HK-2 (cell line): ENCODE measurements around the gene GMNN.

Experiments
- DNase-seq: peaks from one replicate; pipeline ENCODE4 v3.0.0-alpha.2; 2018; ENCODE audit not compliant: unreplicated experiment

Gene GMNN

GRCh38 chr6:24802271-24803059 is 27.7 kb downstream of the GMNN start:
- no peak for DNase-seq

- DNase-seq = no peak
Observed at GRCh38 chr6:24807584-24807983, 32.8 kb downstream of the GMNN start.

DNA sequence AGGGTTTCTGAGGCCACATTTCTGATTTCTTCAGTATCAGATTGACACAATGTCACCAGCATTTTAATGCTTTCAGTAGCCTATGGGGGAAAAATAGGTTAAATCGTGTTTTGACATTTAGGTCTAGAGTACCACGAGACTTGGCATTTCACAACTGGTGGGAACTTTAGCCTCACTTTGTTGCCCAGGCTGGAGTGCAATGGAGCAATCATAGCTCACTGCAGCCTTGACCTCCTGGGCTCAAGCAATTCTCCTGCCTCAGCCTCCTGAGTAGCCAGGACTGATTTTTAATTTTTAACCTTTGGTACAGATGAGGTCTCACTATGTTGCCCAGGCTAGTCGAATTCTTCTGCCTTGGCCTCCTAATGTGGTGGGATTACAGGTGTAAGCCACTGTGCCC is 35.0 kb downstream of the GMNN start:
- DNase-seq = no peak

- DNase-seq = no peak
Observed at GRCh38 chr6:24818346-24818745, 43.6 kb downstream of the GMNN start.

GRCh38 chr6:24821860-24822444 is 47.2 kb downstream of the GMNN start:
- no peak for DNase-seq

GRCh38 chr6:24822696-24823095 is 48.0 kb downstream of the GMNN start:
- no peak for DNase-seq

DNA sequence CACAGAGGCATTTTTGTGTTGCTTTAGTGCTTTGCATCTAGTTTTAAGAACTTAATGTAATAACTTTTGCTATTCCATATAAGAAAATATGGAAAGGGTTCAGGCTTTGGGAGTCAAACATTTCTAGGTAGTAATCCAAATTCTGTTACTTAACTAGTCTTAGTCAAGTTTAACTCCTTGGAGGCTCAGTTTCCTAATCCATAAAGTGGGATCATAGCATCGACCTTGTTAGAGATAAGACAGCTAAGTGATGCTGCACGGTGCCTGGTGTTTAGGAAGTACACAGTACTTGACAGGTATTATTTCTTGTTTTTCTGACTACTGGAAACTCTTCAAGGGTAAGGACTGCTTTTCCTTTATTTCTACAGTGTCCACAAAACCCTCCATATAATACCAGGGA is 48.4 kb downstream of the GMNN start:
- DNase-seq = no peak

DNA sequence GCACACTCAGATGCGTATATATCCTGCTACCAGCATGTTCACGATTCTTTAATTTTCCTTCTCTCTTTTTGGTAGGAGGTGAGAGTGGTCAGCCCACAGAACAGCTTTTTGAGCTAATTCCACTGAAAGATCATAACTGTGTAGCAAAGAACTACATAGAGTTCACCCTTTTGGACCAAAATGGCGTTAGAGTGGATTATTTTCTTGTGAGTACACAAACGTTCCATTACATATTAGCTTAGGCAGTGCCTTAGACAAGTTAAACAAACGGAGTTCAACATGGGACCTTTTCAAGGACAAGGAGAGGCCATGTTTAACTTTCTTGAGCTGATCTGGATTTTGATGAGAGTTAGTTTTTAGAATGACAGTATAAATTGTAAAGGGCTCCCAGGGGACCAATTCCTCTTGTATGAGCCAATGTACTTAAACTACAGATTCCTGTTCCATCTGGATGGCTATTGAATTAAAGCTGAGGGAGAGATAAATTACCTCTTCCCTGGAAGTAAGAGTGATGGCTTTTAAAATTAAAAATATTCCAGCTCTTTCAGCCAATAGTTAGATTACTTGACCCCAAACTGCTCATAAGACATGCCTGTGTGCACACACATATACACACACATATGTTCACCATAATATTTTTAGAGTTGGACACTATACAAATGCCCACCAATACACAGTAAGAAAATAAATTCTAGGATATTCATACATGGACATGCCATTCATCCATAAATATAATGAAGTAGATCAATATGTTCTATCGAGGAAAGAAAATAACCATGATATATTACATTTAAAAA is 49.6 kb downstream of the GMNN start:
- DNase-seq = no peak

GRCh38 chr6:24825130-24825630 is 50.4 kb downstream of the GMNN start:
- no peak for DNase-seq

DNA sequence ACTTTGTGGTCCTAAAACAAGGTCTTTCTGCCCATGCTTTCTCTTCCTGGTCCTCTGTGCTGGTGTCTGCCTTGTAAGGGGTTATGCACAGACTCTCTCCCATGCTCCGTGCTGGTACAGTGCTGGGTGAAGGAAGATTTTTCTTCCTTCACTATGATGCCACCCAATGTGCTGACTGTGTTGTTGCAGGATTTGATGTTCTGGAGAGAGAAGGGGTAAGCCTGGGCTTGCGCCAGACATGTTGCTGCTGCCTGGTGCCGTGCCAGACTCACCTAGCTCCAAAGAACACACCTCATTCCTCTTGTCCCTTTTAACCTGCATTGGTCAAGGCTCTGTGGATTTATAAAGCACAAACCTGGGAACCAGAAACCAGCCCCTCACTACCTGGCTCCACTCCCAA is 52.4 kb downstream of the GMNN start:
- DNase-seq = no peak

DNA sequence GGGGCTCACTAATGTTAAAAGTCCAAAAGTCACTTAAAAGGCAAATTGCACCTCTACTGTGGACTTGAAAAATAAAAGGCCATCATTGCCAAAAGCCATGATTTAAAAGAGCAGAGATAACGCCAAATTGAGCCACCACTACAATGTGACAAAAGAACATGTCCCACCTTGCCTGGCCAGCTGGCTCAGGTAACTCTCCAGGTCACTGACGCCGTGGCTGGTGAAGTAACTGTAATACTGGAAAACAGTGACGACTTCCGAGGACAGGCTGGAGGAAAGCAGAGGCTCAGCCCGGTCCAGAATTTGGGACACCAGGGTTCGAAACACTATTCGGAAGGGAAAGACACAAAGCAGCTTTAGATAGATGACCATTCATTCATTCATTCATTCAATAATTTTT is 53.2 kb downstream of the GMNN start:
- DNase-seq = no peak

GRCh38 chr6:24829657-24830056 is 54.9 kb downstream of the GMNN start:
- no peak for DNase-seq

DNA sequence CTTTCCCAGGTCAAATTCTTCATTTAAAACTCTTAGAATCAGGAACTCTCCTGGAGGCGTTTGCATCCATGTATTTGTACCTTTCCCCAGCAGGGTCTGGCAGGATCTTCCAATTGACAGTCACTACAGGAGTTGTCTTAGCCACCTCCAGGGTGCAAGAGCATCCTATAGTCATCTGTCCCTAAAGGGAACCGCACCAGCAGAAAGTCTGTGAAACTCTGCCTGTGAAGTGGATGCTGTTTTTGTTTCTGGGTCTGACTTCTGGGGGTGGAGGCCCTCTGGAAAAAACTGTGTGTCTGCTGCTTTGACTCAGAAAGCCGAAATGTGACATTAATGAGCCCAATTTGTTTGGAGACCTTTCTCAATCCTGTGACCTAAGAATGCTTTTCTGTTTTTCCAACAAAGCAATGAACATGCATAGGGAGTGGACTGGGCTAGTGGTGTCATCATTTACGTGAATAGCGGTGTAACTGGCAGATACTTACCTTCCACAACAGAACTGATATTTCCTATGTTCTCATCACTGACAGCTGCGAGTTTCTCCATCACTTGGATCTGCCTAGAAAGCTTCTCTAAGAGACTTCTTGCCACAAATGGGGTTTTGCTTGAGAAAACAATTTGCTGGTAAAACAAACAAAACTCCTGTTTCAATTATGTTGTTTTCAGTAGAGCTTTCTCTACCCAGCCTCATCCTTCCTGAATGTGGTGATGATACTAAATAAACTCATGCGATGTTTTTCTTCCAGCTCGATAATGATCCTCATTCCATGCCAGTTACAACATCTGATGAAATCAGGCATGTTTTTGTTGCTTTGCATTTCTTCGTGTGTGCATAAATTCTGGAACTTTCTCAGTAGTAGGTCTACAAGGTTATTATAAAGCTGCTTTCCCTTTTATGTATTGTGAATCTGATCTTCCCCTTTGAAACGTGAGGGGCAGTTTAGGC is 57.3 kb downstream of the GMNN start:
- DNase-seq = no peak

GRCh38 chr6:24832794-24833193 is 58.1 kb downstream of the GMNN start:
- DNase-seq = no peak

DNA sequence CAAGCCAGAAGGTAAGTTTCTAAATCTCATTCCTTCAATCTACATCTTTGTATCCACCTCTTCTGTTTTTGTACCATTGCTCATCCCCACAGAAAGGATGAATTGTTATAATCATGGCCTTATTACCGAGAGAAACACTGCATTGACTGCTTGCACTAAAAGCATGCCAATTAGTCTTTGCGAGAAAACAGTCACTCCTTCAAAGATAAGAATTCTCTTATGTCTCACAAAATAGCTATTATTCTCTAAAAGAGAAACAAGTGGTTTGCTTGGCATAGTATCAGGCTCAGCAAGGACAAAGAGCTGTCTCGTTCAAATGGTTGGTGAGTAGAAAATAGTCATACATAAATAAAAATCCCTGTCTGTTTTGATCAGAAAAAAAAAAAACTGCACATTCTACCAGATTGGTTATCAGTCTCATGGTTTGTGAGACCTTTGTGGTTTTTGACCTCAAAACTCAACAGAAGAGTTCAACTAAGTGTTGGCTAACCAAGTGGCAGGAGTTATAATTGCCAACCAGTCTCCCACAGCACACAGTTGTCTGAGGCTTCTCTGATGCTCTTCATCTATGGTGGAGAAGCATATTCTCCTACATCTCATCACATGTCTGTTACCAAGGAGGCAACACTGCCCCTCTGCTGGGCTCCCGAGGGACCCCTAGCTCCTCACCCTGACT is 59.1 kb downstream of the GMNN start:
- DNase-seq = no peak
